ENCODE data around the gene BCL2L12.
"Not testable (repeated sequence)": the region's sequence is repeated elsewhere in the genome, so short reads cannot be mapped to it uniquely, and the experiment has no call there.

Gene BCL2L12

GRCh38 chr19:49713236-49713845, 47.6 kb downstream of the BCL2L12 start:
- no peak for DNase-seq (ENCODE audit: low spot score)

- DNase-seq (ENCODE audit: low spot score) = peak; percentile 3
These were observed 50.4 kb downstream of the BCL2L12 start for GRCh38 chr19:49716154-49716553.

GRCh38 chr19:49718511-49718910, 52.8 kb downstream of the BCL2L12 start:
- DNase-seq (ENCODE audit: low spot score) = no peak

- no peak for DNase-seq (ENCODE audit: low spot score)
These were observed 53.3 kb downstream of the BCL2L12 start for GRCh38 chr19:49718991-49719390.

GRCh38 chr19:49719420-49719819, 53.7 kb downstream of the BCL2L12 start:
- not testable (repeated sequence) for DNase-seq (ENCODE audit: low spot score)

All from activated CD4-positive, alpha-beta T cell treated with anti-CD3 and anti-CD28 coated beads, Interleukin-2, Interleukin-4, amounts not matched to agents 100 ng/mL and 50 ng/mL, durations not matched to agents 16 hours and 8 hours (primary cell).